Progenitor cell of endocrine pancreas (in vitro differentiated cells): ENCODE results near the gene NUDT4B. TPM values are rescaled to one million over a fixed set of nuclear protein-coding genes. Genes with fewer than 3 reads are reported as not detected.
"Not testable (repeated sequence)": the region's sequence is repeated elsewhere in the genome, so short reads cannot be mapped to it uniquely, and the experiment has no call there.

Experiments used
- DNase-seq: peaks from one replicate; pipeline ENCODE4 v3.0.0; 2021; ENCODE audit warnings: low spot score; ENCODE audit not compliant: unreplicated experiment
- H3K27ac Mint-ChIP-seq: 2 replicates; pipeline ENCODE4 v1.8.0; 2021; ENCODE audit warnings: mild to moderate bottlenecking, moderate library complexity, mixed read lengths
- H3K27me3 Mint-ChIP-seq: 2 replicates; pipeline ENCODE4 v1.8.0; 2021; ENCODE audit warnings: mixed read lengths
- H3K36me3 Mint-ChIP-seq: 2 replicates; pipeline ENCODE4 v1.8.0; 2022; ENCODE audit warnings: mixed read lengths; ENCODE audit not compliant: insufficient read depth
- H3K4me1 Mint-ChIP-seq: 2 replicates; pipeline ENCODE4 v1.8.0; 2021; ENCODE audit warnings: low read depth, mixed read lengths
- H3K4me3 Mint-ChIP-seq: 2 replicates; pipeline ENCODE4 v1.8.0; 2021; ENCODE audit warnings: low read depth, mild to moderate bottlenecking, moderate library complexity, mixed read lengths
- H3K9me3 Mint-ChIP-seq: 2 replicates; pipeline ENCODE4 v1.8.0; 2021; ENCODE audit warnings: low read depth, mixed read lengths
- long read RNA-seq: library from polyadenylated mRNA; unstranded; transcript quantifications from one replicate; pipeline ENCODE4 v2.0.0, GENCODE V29; 2020
- total RNA-seq: library from RNA; stranded (reverse); gene quantifications from 2 replicates; pipeline ENCODE4 v1.2.1, GENCODE V29; 2021

The NUDT4B gene
- total RNA-seq: 0.78 and 1.7 TPM in 2 replicates
- long read RNA-seq: 0 reads

DNA sequence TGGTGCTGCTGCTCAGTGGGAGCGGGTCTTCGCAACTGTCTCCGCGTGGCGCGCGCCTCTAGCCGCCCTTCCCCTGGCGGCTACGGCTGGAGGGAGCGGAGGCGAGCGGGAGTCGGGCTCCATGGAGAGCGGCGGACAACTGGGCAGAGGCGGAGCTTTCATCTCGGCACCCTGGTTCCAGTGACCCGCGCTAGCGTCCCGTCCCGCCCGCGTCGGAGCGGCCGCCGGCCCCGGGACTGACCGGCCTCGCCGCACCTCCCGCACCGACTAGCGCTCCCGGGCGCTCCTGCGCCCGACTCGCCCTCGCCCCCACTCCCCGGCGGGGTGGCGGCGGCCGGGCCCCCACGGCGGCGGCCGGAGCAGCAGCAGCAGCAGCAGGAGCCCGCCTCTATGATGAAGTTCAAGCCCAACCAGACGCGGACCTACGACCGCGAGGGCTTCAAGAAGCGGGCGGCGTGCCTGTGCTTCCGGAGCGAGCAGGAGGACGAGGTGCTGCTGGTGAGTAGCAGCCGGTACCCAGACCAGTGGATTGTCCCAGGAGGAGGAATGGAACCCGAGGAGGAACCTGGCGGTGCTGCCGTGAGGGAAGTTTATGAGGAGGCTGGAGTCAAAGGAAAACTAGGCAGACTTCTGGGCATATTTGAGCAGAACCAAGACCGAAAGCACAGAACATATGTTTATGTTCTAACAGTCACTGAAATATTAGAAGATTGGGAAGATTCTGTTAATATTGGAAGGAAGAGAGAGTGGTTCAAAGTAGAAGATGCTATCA is at the start of gene NUDT4B:
Gene NUDT4B (plus strand): TSS at position 212 of the 772 bp plus-strand sequence. CDS start 179 bp downstream, at position 391.
- not testable (repeated sequence) for H3K4me3 Mint-ChIP-seq, H3K4me1 Mint-ChIP-seq, H3K27me3 Mint-ChIP-seq, H3K9me3 Mint-ChIP-seq, H3K27ac Mint-ChIP-seq, DNase-seq, H3K36me3 Mint-ChIP-seq

DNA sequence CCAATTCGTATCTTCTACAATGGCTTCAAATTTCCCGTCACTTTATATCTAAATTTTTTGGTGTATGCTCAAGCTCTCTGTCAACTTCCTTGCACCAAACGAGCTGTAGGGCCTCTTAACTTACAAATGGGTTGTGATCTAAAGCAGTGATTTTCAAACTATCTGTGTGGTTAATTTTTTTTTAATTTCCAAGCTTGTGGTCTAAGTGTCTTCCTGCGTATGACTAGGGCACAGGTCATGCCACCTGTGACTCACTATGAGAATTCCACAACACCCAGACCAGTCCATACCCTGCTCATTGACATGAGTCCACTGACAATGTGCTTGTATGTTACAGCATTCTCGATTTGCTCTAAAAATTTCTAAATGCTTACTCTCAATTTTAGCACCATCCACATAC is 49.2 kb upstream of the NUDT4B start:
- H3K27ac Mint-ChIP-seq, H3K27me3 Mint-ChIP-seq, H3K4me3 Mint-ChIP-seq, H3K36me3 Mint-ChIP-seq, DNase-seq, H3K9me3 Mint-ChIP-seq, H3K4me1 Mint-ChIP-seq: not testable (repeated sequence)

DNA sequence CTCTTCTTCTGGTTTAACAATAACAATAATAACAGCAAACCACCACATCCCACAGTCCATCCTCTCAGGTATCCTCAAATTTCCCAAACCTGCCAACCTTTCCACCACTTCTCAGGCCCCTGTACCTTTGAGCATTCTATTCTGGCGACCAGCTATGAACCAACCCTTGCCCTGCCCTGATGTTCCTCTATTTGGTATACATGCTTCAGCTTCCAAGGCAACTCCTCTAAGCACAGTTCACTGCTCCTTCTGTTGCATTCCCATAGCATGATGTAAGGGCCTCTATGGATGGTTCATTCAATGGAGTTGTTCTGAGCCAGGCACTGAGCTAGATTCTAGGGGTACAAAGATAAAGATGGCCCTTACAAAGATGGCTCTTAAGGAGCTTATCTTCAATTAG is 46.3 kb upstream of the NUDT4B start:
- H3K27ac Mint-ChIP-seq, H3K4me1 Mint-ChIP-seq, H3K9me3 Mint-ChIP-seq, H3K4me3 Mint-ChIP-seq, DNase-seq, H3K27me3 Mint-ChIP-seq, H3K36me3 Mint-ChIP-seq: not testable (repeated sequence)

DNA sequence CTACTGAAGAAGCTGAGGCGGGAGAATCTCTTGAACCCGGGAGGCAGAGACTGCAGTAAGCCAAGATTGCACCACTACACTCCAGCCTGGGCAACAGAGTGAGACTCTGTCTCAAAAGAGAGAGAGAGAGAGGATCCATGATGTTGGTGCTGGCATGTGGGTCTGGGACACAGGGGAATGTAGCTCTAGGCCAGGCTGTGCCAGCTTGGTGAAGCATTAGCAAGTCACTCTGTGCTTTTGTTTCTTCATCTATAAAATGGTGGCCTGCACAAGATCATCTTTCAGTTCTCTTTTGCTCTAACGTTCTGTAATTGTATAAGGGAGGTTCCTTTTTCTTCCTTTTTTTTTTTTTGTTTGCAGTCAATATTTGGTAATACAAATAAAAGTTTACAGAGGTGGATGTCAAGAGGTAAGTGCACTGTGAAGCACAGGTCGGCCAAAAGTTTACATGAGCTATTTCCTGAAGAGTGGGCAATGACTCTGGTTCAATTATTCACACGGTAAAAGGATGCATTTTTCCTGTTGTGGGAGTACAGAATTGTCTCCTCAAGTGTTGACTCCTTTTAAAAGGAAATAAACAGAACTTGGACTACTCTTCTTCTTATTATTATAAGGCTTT is 44.5 kb upstream of the NUDT4B start:
- not testable (repeated sequence) for H3K9me3 Mint-ChIP-seq, H3K4me3 Mint-ChIP-seq, H3K4me1 Mint-ChIP-seq, H3K36me3 Mint-ChIP-seq, H3K27ac Mint-ChIP-seq, DNase-seq, H3K27me3 Mint-ChIP-seq

DNA sequence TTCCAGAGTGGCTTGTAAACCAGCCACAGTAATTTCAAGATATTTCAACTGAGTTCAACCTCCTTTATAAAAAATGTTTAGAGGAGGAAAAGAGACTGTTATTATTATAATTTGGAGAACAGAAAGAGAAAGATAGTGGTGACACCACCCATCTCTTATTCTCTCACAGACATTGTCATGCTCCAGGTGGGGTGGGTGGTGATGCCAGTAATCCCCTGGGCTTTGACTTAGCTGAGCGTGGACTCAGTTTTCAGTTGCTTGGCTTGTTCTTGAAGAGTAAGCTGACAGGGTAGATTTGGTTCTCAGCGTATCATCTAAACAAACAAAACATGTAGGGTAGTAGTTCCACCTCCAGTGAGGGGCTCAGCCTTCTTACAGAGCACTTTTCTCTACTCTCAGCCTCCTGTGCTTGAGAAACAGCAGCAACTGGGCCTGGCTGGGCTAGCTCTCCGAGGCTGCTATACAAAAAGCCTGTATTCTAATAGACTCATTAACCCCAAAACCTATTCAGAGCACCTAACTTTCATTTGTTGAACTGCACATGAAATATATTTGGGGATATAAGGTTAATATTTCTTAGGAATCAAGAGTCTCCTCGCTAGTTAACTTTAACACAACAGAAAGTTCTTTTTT is 43.1 kb upstream of the NUDT4B start:
- H3K4me3 Mint-ChIP-seq, DNase-seq, H3K9me3 Mint-ChIP-seq, H3K27ac Mint-ChIP-seq, H3K27me3 Mint-ChIP-seq, H3K4me1 Mint-ChIP-seq, H3K36me3 Mint-ChIP-seq: not testable (repeated sequence)

DNA sequence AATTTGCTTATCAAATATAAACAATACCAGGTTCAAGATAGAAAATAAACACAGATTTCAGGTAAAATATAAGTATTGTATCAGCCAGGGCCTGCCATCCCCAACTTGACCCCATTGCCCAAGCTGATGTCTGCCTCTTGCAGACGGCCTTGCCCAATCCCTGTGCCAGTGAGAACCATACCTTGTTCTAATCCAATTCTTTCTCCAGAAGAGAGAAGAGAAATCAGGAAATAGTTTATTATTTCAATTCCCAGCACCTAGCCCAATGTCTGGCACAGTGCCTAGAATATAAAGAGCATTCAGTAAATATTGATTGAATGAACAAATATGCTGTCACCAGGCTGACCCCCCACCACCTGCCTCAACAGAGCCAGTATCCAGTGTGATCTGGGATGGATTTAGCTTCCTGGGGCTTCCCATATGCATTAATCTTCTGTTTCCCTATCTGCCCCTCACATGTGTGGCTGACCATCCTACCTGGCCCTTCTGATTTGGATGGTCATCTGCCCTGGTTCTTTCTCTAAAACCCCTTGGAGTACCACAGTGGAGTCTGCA is 39.7 kb upstream of the NUDT4B start:
- not testable (repeated sequence) for H3K4me1 Mint-ChIP-seq, DNase-seq, H3K36me3 Mint-ChIP-seq, H3K27me3 Mint-ChIP-seq, H3K9me3 Mint-ChIP-seq, H3K4me3 Mint-ChIP-seq, H3K27ac Mint-ChIP-seq

DNA sequence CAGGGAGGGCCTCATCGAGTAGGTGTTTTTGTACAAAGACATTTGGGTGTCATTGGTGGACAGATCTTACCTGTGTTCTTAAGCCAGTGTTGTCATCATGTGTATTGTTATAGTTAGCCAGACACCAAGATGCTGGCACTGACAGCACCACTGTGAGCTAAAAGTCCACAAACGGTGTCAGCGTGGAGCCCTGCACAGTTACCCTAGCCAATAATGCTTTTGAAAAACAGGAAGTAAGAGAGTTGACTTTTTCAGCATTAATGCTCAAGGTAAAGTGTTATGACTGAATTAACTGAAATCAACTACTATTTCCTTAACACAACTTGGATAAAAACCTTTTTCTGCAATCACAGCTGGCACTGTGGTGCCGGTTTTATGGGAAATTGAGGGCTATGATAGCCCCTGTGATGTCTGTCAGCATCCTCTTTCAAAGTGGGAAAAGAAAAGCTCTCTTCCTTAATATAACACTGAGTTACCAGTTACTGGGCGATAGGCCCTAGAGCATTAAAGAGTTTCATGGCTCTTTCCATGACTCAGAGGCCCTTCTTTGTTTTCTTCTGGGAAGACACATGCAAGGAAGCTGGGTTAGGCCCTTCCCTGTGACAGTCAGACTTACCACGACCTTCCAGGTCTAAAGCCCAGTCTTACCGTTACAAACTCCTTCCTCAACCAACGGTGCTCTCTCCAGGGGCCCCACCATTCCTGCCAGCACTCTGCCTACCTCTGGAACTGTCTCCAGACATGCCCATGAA is 37.6 kb upstream of the NUDT4B start:
- not testable (repeated sequence) for H3K9me3 Mint-ChIP-seq, H3K4me1 Mint-ChIP-seq, DNase-seq, H3K27me3 Mint-ChIP-seq, H3K27ac Mint-ChIP-seq, H3K36me3 Mint-ChIP-seq, H3K4me3 Mint-ChIP-seq

DNA sequence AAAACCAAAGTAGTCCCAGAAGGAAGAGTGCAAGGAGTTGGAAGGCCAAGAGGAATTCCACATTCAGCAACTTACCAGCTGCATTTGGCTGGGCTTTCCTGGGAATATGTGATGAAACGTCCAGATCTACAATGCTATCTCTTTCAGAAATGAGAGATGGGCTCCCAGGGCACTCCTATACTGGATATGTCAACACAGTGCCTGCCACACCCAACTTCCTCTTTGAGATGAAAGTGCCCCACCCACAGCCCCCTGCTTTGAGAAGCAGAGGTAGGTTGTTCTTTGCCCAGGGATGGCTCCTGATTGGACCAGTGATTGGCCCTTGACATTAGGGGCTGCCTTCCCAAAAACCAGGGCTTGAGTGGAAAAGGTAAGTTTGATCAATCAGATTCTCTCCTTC is 36.2 kb upstream of the NUDT4B start:
- not testable (repeated sequence) for H3K9me3 Mint-ChIP-seq, H3K36me3 Mint-ChIP-seq, H3K27ac Mint-ChIP-seq, H3K27me3 Mint-ChIP-seq, DNase-seq, H3K4me1 Mint-ChIP-seq, H3K4me3 Mint-ChIP-seq

DNA sequence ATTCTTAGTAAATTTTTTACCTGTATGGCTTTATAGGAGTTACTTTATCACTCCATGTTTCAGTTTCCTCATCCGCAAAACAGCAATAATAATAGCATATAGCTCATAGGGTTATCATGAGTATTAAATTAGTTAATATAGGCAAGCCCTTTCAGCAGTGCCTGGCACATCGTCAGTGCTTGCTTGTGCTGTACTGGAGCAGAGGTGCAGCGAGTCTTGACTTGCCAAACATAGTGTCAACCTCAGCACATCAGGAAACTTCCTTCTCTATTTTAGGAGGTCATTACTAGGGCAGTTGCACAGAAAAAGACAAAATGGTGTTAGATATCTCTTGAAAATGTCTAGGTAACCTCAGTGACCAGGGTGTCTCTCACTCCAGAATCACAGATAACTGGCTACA is 33.1 kb upstream of the NUDT4B start:
- H3K27ac Mint-ChIP-seq, H3K4me3 Mint-ChIP-seq, H3K36me3 Mint-ChIP-seq: not testable (repeated sequence)

DNA sequence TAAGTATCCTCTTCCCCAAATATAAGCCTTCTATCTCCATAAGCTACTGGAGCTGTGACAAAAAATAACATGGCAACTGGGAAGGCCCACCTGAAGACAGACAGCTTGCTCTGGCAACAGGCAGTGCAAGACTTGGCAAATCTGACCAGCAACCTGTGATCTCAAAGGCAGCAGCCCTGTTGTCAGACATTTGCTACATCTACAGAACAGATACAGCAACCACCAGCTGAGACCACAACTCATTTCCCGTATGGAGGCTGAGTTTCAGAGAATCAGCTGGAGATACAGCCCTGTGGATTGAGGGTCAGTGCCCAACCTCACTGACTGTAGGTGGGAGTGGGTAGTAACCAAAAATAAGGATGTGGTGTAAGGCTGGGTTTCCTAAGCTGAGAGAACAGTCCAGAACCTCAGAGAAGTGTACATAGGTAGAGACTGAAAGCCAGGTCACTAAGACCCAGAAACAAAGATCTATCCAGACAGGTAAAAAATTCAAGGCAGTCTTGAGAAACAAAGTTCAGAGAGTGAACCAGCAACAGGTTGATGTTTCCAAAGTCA is 31.5 kb upstream of the NUDT4B start:
- not testable (repeated sequence) for H3K4me3 Mint-ChIP-seq, DNase-seq, H3K9me3 Mint-ChIP-seq, H3K27me3 Mint-ChIP-seq, H3K36me3 Mint-ChIP-seq, H3K4me1 Mint-ChIP-seq, H3K27ac Mint-ChIP-seq

More for the DNA sequence above, 33.1 kb upstream of the NUDT4B start:
- not testable (repeated sequence) for H3K4me1 Mint-ChIP-seq, DNase-seq, H3K9me3 Mint-ChIP-seq, H3K27me3 Mint-ChIP-seq

DNA sequence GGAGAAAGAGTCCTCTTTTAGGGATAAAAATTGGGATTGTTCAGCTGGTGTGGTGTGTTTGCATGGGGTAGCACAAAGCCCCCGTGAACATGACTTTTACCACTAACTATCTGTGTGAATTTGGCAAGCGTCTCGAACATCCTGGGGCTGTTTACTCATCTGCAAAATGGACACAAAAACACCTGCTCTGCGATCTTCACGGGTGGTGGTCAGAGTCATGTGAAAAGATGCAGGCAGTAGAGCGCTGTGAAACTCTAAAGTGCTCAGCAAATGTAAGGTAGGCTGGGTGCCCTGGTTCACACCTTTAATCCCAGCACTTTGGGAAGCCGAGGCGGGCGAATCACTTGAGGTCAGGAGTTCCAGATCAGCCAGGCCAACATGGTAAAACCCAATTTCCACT is 27.7 kb upstream of the NUDT4B start:
- not testable (repeated sequence) for DNase-seq, H3K27me3 Mint-ChIP-seq, H3K36me3 Mint-ChIP-seq, H3K4me3 Mint-ChIP-seq, H3K9me3 Mint-ChIP-seq, H3K4me1 Mint-ChIP-seq, H3K27ac Mint-ChIP-seq

DNA sequence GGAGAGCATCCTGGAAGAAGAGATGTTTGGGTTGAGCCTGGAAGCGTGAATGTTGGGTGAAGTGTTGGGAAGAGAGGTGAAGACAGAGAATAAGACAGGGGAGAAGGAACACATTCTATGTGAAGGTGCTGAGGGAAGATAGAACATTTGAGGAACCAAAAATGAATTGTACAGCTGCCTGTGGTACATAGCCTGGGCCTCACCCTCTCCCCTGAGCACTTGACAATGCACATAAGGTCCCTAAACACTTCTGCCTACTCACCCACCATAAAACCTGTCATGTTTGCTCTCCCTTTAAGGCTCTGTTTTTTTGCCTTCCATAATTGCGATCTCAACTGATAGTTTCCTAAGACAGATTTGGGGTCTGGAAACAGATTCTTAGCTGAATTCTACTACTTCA is 25.8 kb upstream of the NUDT4B start:
- not testable (repeated sequence) for H3K27me3 Mint-ChIP-seq

More for the DNA sequence above, 25.8 kb upstream of the NUDT4B start:
- H3K36me3 Mint-ChIP-seq, H3K4me1 Mint-ChIP-seq, H3K27ac Mint-ChIP-seq, H3K9me3 Mint-ChIP-seq, DNase-seq, H3K4me3 Mint-ChIP-seq: not testable (repeated sequence)
